HUES64 (cell line): ENCODE measurements around the gene CNN2.

Experiments
- H3K27ac ChIP-seq: 2 replicates; pipeline ENCODE4 v1.7.0; 2013; ENCODE audit warnings: low read depth, low read length, inconsistent platforms
- H3K27me3 ChIP-seq: 2 replicates; pipeline ENCODE4 v1.6.1; 2013; ENCODE audit warnings: mild to moderate bottlenecking, low read length; ENCODE audit not compliant: insufficient read depth
- H3K36me3 ChIP-seq: 2 replicates; pipeline ENCODE4 v1.6.1; 2013; ENCODE audit warnings: mild to moderate bottlenecking, low read length; ENCODE audit not compliant: insufficient read depth
- H3K4me1 ChIP-seq: 2 replicates; pipeline ENCODE4 v1.6.1; 2013; ENCODE audit warnings: mild to moderate bottlenecking, low read length, moderate library complexity; ENCODE audit not compliant: insufficient read depth
- H3K4me3 ChIP-seq: 2 replicates; pipeline ENCODE4 v1.5.1; 2013; ENCODE audit warnings: mild to moderate bottlenecking, low read length, moderate library complexity
- H3K9ac ChIP-seq: 2 replicates; pipeline ENCODE4 v1.6.1; 2013; ENCODE audit warnings: mild to moderate bottlenecking, low read depth, low read length
- H3K9me3 ChIP-seq: 2 replicates; pipeline ENCODE4 v1.6.1; 2013; ENCODE audit warnings: low read depth, low read length; ENCODE audit not compliant: insufficient read depth
- WGBS: fragments of 150-250, 120-280 bp; methylation state at CpG from one replicate; pipeline ENCODE4 v1.1.7; 2013; ENCODE audit warnings: missing lambda C conversion rate; 5-methylcytosine and 5-hydroxymethylcytosine counted together

CNN2 gene

GRCh38 chr19:1006711-1007398 is 19.6 kb upstream of the CNN2 start:
- Histone ChIP-seq H3K27me3 (no peaks in the 10 kb centered on the region), H3K4me3 (no peak overlapping the region), H3K9me3 (no peaks in the 10 kb centered on the region), H3K27ac (no peak overlapping the region), H3K4me1 (no peaks in the 10 kb centered on the region), H3K36me3 (peaks cover 14% of the 10 kb centered on the region; the same call in 1 of the 2 replicates), H3K9ac (no peak overlapping the region)
- 91% methylated on average over 27 of the region's 27 CpGs for WGBS

- 95% methylated on average over 73 of the region's 73 CpGs for WGBS
- no peak overlapping the region for H3K9ac ChIP-seq
- H3K36me3 ChIP-seq, result peaks cover 20% of the 10 kb centered on the region; the same call in 1 of the 2 replicates
- H3K4me1 ChIP-seq, result no peaks in the 10 kb centered on the region
- H3K4me3 ChIP-seq, result no peak overlapping the region
- no peaks in the 10 kb centered on the region for H3K27me3 ChIP-seq
- no peaks in the 10 kb centered on the region for H3K9me3 ChIP-seq
- H3K27ac ChIP-seq, result no peak overlapping the region
Observed at GRCh38 chr19:1007399-1008251, 18.8 kb upstream of the CNN2 start.

GRCh38 chr19:1008268-1009040 is 18.0 kb upstream of the CNN2 start:
- H3K4me3 ChIP-seq, result no peak overlapping the region
- no peaks in the 10 kb centered on the region for H3K9me3 ChIP-seq
- H3K9ac ChIP-seq, result no peak overlapping the region
- no peak overlapping the region for H3K27ac ChIP-seq
- H3K4me1 ChIP-seq, result no peaks in the 10 kb centered on the region
- no peaks in the 10 kb centered on the region for H3K27me3 ChIP-seq
- WGBS, result 94% methylated on average over 44 of the region's 45 CpGs
- H3K36me3 ChIP-seq, result peaks cover 26% of the 10 kb centered on the region

DNA sequence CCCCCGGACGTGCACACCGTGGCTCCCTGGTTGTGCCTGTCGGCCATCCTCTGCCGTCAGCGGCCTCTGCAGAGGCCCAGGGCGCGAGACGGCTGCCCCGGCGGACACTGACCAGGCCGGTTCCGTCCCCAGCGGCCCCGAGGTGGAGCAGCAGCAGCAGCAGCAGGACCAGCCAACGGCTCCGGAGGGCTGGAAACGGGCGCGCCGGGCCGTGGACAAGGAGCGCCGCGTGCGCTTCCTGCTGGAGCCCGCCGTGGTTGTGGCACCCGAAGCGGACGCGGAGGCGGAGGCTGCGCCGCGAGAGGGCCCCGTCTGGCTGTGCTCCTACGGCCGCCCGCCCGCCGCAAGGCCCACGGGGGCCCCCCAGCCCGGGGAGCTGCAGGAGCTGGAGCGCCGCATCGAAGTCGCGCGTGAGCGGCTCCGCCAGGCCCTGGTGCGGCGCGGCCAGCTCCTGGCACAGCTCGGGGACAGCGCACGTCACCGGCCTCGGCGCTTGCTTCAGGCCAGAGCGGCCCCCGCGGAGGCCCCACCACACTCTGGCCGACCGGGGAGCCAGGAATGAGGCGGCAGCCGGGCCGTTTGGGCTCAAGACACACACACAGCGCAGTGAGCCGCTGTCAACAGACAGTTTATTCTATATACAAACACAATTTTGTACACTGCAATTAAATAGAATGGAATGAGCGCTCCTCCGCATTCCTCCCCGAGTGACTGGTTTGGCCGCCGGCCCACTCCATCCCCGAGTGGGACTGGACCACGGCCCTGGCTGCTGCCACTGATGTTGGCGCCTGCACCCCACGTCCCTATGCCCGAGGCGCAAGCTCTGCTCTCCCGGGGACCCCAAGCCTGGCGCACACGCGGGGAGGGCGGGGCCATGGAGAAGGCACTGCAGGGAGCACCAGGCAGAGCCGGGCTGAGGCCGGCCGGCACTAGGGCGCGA is 17.1 kb upstream of the CNN2 start:
- Histone ChIP-seq H3K27me3 (no peaks in the 10 kb centered on the region), H3K27ac (no peak overlapping the region), H3K4me3 (no peak overlapping the region), H3K9ac (no peak overlapping the region), H3K36me3 (peaks cover 33% of the 10 kb centered on the region), H3K4me1 (no peaks in the 10 kb centered on the region), H3K9me3 (no peaks in the 10 kb centered on the region)
- WGBS, result 95% methylated on average over 92 of the region's 92 CpGs

DNA sequence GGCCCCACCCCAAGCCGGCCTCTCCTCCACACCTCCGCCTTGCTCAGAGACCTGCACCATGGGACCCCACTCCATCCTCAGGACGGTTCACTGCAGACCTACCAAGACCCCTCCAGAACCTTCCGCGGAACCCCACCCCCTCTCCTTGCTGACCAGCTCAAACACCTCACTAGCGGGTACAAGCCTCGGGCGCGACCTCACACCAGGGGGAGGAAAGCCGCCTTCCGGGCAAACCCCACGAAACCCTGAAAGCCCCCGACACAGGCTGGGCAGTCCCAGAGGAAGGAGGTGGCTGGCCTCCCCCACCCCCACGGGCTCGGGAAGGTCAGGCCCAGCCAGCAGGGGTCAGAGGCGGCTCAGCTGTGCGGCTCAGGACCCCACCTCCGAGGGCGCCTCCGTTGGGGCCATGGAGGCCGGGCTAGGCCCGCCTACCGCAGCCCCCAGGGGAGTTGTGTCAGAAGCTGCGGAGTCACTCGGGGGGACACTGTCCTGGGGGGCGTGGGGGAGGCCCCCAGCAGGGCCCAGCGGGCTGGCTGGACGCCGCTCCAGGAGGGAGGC is 16.3 kb upstream of the CNN2 start:
- peaks cover 38% of the 10 kb centered on the region for H3K36me3 ChIP-seq
- H3K27ac ChIP-seq, result no peak overlapping the region
- H3K4me3 ChIP-seq, result no peak overlapping the region
- 90% methylated on average over 29 of the region's 29 CpGs for WGBS
- no peaks in the 10 kb centered on the region for H3K4me1 ChIP-seq
- no peaks in the 10 kb centered on the region for H3K27me3 ChIP-seq
- H3K9me3 ChIP-seq, result no peaks in the 10 kb centered on the region
- H3K9ac ChIP-seq, result no peak overlapping the region

DNA sequence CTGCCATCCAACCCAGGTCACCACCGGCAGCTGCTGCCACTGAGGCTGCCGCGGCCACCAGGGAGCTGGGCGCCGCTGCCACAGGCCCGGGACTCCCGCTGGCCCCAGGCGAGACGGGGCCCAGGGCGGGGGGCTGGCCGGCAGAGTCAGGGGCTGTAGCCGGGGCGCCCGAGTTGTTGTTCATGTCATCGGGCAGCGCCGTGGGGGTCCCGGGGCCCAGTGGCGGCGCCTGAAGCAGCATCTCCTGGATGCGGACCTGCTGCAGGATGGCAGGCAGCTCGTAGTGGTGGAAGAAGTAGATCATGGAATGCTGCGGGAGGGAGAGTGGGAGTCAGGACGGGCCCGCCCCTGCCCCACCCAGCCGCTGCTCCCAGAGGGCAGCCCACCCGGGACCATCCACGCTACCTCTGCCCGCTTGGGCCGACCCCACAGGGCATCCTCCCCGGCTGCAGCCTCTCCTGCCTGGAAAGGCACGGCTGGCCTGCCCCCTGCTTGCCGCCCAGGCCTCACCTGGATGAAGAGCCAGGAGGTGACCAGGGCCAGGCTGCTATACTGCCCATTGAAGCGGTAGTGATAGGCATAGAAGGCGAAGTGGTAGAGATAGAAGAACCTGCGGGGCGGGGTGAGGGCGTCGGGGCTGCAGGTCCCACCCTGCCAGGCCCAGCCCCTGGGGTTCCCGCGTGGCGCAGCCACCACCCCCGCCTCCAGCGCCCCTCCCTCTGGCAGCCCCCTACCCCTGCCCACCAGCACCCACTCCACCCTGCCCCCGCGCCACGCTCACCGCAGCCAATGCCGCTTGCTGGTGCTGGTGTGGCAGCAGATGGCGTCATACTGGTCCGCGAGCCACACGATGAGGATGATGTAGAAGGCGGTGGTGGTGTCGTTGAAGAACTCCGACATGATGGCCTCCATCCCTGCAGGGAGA is 15.6 kb upstream of the CNN2 start:
- Histone ChIP-seq H3K27me3 (no peaks in the 10 kb centered on the region), H3K9me3 (no peaks in the 10 kb centered on the region), H3K4me3 (no peak overlapping the region), H3K9ac (no peak overlapping the region), H3K36me3 (peaks cover 38% of the 10 kb centered on the region), H3K27ac (no peak overlapping the region), H3K4me1 (0 out of 2 replicates have a peak, but pooled peaks cover 3% of the 10 kb centered on the region)
- 95% methylated on average over 56 of the region's 56 CpGs for WGBS

GRCh38 chr19:1011831-1012333 is 14.5 kb upstream of the CNN2 start:
- WGBS, result 95% methylated on average over 36 of the region's 36 CpGs
- H3K36me3 ChIP-seq, result peaks cover 38% of the 10 kb centered on the region
- no peaks in the 10 kb centered on the region for H3K27me3 ChIP-seq
- H3K9me3 ChIP-seq, result no peaks in the 10 kb centered on the region
- H3K4me3 ChIP-seq, result no peak overlapping the region
- no peak overlapping the region for H3K27ac ChIP-seq
- H3K9ac ChIP-seq, result no peak overlapping the region
- peaks cover 12% of the 10 kb centered on the region; the same call in 1 of the 2 replicates for H3K4me1 ChIP-seq

DNA sequence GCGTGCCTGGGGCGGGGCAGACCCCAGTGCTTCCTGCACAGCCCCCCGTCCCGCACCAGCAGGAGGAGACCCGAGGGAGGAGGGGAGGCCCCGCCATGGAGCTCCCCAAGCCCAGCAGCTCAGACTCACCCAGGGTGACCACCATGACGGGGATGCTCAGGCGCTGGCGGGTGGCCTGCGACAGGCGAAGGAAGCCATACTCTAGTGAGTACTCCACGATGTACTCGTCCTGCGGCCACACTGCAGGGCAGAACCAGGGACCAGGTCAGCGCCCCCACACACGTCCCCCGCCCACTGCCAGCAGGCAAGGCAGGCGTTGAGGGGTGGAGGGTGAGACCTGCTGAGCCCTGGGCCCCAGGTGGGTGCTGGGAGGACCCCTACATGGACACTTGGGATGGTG is 14.1 kb upstream of the CNN2 start:
- no peak overlapping the region for H3K4me3 ChIP-seq
- H3K9ac ChIP-seq, result no peak overlapping the region
- peaks cover 38% of the 10 kb centered on the region for H3K36me3 ChIP-seq
- H3K4me1 ChIP-seq, result peaks cover 12% of the 10 kb centered on the region; the same call in 1 of the 2 replicates
- no peaks in the 10 kb centered on the region for H3K9me3 ChIP-seq
- no peak overlapping the region for H3K27ac ChIP-seq
- 94% methylated on average over 18 of the region's 18 CpGs for WGBS
- no peaks in the 10 kb centered on the region for H3K27me3 ChIP-seq

GRCh38 chr19:1013218-1013617 is 13.2 kb upstream of the CNN2 start:
- WGBS, result 95% methylated on average over 10 of the region's 10 CpGs
- H3K4me1 ChIP-seq, result peaks cover 12% of the 10 kb centered on the region; the same call in 1 of the 2 replicates

More at GRCh38 chr19:1013218-1013617, 13.2 kb upstream of the CNN2 start:
- no peaks in the 10 kb centered on the region for H3K9me3 ChIP-seq
- no peak overlapping the region for H3K4me3 ChIP-seq
- no peaks in the 10 kb centered on the region for H3K27me3 ChIP-seq
- H3K27ac ChIP-seq, result no peak overlapping the region
- H3K9ac ChIP-seq, result no peak overlapping the region
- H3K36me3 ChIP-seq, result peaks cover 38% of the 10 kb centered on the region
